22Rv1 (cell line): Measurements from ENCODE around the gene ZBTB20.

Source experiments
- CTCF ChIP-seq: fragments of 450-650 bp; IDR thresholded peaks from 2 replicates; pipeline ENCODE4 v1.5.1; 2017; ENCODE audit warnings: mild to moderate bottlenecking
- ZFX ChIP-seq: fragments of 450-650 bp; IDR thresholded peaks from 2 replicates; pipeline ENCODE4 v1.6.1; 2017; ENCODE audit warnings: antibody characterized with exemption, borderline replicate concordance

GRCh38 chr3:114974387-114974786 is 172.7 kb downstream of the ZBTB20 start:
- TF ChIP-seq CTCF (no peak), ZFX (no peak)
